Right cardiac atrium (tissue), 5 donors: ENCODE results near the gene PARP8. TPM values are rescaled to one million over a fixed set of nuclear protein-coding genes. Genes with fewer than 3 reads are reported as not detected.

Experiments
- ATAC-seq, 2 donors: fragments of 200-7000 bp; cut with Tn5 transposase; one replicate each; pipeline versions ENCODE4 v1.8.0 to v1.9.1; 2020; ENCODE audit warnings: moderate library complexity in 2 of 2, mild to moderate bottlenecking in 1 of 2
- DNase-seq, 3 donors: peaks; one replicate each; pipeline ENCODE4 v3.0.0-alpha.2; 2020
- H3K27ac ChIP-seq: one replicate; pipeline ENCODE4 v1.5.1; 2013; ENCODE audit warnings: mild to moderate bottlenecking, low read length, control low read depth, moderate library complexity
- H3K27me3 ChIP-seq: one replicate; pipeline ENCODE4 v1.6.1; 2013; ENCODE audit not compliant: control insufficient read depth, insufficient read depth
- H3K4me1 ChIP-seq: one replicate; pipeline ENCODE4 v1.6.1; 2013; ENCODE audit warnings: low read length; ENCODE audit not compliant: control insufficient read depth, insufficient read depth
- H3K4me3 ChIP-seq: one replicate; pipeline ENCODE4 v1.5.1; 2013; ENCODE audit warnings: low read length, control low read depth
- H3K9me3 ChIP-seq: one replicate; pipeline ENCODE4 v1.6.1; 2013; ENCODE audit warnings: low read length; ENCODE audit not compliant: control insufficient read depth
- WGBS: extraction: QIAGEN DNeasy Blood & Tissue Kit; methylation state at CpG from one replicate; pipeline ENCODE4 v1.1.7; 2013; 5-methylcytosine and 5-hydroxymethylcytosine counted together
- intact Hi-C, 4 donors: fragments of 100-400 bp; cut with DNase I; formaldehyde crosslinking; loops; one replicate each; pipeline versions ENCODE4 v1.11.0 to v1.14.0; 2022 to 2023
- polyA plus RNA-seq: library from polyadenylated mRNA; stranded (reverse); fragments of 200-250 nt; gene quantifications from one replicate; pipeline ENCODE4 v1.2.3, GENCODE V29; 2013
- total RNA-seq, 4 donors: library from RNA; stranded (reverse); fragmentation: NEBNext Ultra II Directional; extraction: Animal tissue kit (Norgen Biotek cat#: 25700); gene quantifications; one replicate each; pipeline ENCODE4 v1.2.1, GENCODE V29; 2021
- donor health status: healthy with polysubstance abuse.
- donor health status: DM: no; HTN: yes; CAD: no.
- donor health status: DM: no; HTN: no; CAD: no.
- donor health status: DM: no; HTN: yes; CAD: no; lungs with severe emphysema.
- donor health status: DM: yes; HTN: yes; CAD: no.

The PARP8 gene
- total and polyA plus RNA-seq, 5 donors, result 2.4 to 11.6 (median 10.7) TPM

DNA sequence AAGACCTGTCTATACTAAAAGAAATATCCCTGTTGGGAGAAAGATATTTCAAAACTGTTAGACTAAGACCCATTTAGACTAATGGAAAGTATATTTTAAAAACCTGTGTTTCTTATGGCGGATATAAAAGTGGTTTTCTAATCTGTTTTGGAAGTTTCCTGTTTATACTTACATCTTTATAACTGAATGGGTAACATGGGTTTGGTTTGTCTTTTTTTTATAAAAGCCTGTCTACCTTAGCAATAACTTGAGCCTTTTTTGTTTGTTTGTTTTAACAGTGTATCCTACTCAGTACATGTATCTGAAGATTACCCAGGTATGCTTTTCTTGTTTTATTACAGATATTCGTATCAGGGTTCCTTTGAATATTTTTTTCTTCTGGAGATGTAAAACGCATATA lies 83.4 kb downstream of the PARP8 start:
- intact Hi-C loops, result no loop called here
- H3K27me3 ChIP-seq, result no peaks in the 10 kb centered on the region
- ATAC-seq (no peak), DNase-seq (no peak)
- 87% methylated on average over 3 of the region's 3 CpGs for WGBS
- no peaks in the 10 kb centered on the region for H3K9me3 ChIP-seq
- H3K27ac ChIP-seq, result no peak overlapping the region
- no peak overlapping the region for H3K4me3 ChIP-seq
- no peaks in the 10 kb centered on the region for H3K4me1 ChIP-seq

DNA sequence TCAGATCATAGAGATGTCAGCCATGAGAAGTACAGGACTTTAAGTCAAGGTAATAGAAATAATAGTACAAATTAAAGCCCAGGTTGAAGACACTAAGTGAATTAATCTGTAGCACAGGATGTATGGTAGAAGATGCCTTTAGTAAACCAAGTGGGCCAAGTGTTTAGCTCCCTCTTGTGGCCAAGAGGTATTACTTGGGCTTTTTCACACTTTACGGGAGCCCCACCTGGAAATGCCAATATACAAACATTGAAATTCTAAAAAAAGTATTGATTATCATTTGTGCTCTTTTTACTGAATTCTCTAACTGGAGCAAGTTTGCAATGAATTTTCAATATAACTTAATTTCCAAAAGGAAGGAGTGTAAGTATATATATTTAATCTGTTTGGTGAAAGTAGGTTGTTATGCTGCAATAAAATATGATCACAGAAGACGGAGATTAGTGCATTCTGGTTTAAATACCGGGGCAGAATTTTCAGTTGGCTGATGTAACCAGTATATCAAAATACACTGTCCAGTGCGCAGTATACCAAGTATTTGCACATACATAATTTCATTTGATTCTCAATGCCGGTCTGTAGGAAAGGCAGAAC lies 84.7 kb downstream of the PARP8 start:
- ATAC-seq (peak in 1 of 2 donors; percentile 69), DNase-seq (no peak)
- WGBS, result 74% methylated on average over 5 of the region's 5 CpGs

DNA sequence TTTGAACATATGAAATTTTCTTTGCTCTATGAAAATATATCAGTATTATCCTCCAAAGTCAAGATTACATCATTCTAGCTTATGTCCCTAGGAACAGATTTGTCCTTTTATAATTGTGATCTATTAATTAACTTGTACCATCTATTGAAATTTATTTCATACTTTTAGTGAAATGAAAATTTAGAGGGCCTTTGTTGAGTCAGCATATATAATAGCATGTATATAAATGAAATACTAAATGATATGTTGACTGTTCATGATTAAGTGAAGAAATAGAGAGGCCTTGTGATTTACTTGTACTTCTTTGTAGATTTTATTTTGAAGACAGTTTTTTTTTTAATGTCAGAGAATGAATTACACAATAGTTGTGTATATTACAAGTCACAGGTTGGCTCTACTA lies 86.4 kb downstream of the PARP8 start:
- intact Hi-C loops, result no loop called here
- Histone ChIP-seq H3K4me3 (no peak overlapping the region), H3K27me3 (no peaks in the 10 kb centered on the region), H3K4me1 (no peaks in the 10 kb centered on the region), H3K9me3 (no peaks in the 10 kb centered on the region), H3K27ac (no peak overlapping the region)
- DNase-seq (no peak), ATAC-seq (no peak)

More for the DNA sequence above, 84.7 kb downstream of the PARP8 start:
- no peaks in the 10 kb centered on the region for H3K4me1 ChIP-seq
- intact Hi-C loops, result no loop called here
- no peaks in the 10 kb centered on the region for H3K27me3 ChIP-seq
- no peaks in the 10 kb centered on the region for H3K9me3 ChIP-seq
- no peak overlapping the region for H3K4me3 ChIP-seq
- H3K27ac ChIP-seq, result no peak overlapping the region

DNA sequence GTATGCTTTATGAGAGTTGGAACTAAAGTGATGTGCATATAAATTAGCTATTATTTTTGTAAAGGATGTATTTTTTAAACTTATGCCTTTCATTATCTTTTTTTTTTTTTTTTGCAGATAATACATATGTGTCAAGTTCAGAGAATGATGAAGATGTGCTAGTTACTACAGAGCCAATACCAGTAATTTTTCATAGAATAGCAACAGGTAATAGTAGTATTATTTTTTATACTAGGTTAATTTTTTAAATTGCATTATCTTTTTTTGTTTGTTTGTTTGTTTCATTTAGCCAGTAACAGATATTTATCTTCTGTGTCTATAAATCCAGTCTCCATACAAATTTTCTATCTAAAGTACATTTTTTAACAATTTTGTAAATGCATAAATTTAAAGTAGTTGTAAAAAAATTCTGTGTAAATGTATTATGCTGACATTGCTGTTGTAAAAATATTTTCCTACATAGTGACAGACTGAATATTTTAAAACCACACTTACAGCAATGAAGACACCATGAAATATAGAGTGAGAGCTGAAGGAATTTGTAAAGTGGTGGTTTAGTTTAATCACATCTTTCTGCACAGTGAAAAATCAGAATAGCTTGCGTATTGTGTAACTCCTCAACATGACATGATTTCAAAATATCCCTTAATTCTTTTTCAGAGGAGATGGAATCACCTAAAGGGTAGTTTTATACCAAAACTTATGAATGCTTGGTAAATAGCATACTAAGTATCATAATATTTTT lies 93.3 kb downstream of the PARP8 start:
- Histone ChIP-seq H3K9me3 (no peaks in the 10 kb centered on the region), H3K4me1 (no peaks in the 10 kb centered on the region), H3K27me3 (no peaks in the 10 kb centered on the region), H3K4me3 (no peak overlapping the region), H3K27ac (no peak overlapping the region)
- no peak for DNase-seq
- ATAC-seq, result no peak
- WGBS, result 94% methylated on average over 1 of the region's 1 CpG
- intact Hi-C loops, result no loop called here

DNA sequence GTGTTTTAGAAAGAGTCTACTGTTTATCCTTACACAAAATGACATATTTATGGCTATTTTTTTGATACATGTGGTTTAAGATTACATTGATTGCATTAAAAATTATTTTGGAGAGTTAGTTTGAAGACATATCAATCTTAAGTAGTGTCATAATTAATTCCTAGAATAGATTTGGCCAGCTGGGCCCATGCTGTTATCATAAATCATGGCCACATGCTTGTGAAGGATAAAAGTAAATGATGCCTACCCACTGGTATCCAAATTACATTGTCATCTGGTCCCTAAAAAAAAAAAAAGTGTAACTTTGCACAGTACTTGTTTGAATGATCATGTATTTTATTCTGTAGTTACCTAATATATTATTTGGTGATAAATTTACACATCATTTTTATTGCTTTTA lies 96.9 kb downstream of the PARP8 start:
- ATAC-seq (no peak), DNase-seq (no peak)
- Histone ChIP-seq H3K4me1 (no peaks in the 10 kb centered on the region), H3K27ac (no peak overlapping the region), H3K27me3 (no peaks in the 10 kb centered on the region), H3K4me3 (no peak overlapping the region), H3K9me3 (no peaks in the 10 kb centered on the region)
- intact Hi-C loops, result no loop called here

DNA sequence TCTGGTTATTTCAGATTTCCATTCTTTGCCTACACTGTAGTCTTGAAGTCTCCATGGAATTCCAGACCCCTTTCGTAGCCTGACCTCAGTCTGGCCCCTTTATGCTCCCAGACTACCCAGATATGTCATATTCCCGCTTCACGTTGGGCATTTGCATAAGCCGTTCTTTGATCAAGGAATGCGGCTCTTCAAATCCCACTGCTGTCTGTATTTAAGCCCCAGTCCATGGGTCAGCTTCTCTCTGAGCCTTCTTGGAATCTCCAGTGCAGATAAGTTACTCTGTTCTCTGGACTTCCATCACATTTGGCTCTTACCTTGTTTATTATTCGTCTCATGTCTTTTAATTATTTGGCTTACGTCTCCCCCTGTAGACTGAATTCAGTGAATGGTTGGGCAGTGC lies 97.4 kb downstream of the PARP8 start:
- no peak for ATAC-seq
- intact Hi-C loops, result no loop called here
- DNase-seq, result no peak
- H3K27ac ChIP-seq, result no peak overlapping the region
- no peak overlapping the region for H3K4me3 ChIP-seq
- H3K9me3 ChIP-seq, result no peaks in the 10 kb centered on the region
- H3K27me3 ChIP-seq, result no peaks in the 10 kb centered on the region
- no peaks in the 10 kb centered on the region for H3K4me1 ChIP-seq
- 82% methylated on average over 7 of the region's 7 CpGs for whole genome bisulfite sequencing

DNA sequence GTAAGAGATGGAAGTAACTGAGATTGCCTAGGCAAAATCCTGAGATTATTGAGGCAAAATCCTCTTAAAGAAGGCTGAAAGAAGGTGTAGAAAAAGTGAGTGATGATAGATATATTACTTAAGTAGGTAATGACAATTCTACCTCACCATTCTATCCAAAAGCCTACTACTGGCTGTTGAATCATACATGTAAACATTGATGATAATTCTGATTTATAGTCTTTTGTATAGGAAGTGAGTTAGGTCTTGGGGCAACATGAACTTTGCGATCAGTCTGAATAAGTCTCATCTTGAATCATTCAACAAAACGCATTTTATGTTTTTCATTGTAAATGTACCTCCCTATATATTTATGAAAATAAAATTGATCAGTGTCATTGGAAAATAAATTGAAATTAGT lies 99.6 kb downstream of the PARP8 start:
- DNase-seq (no peak), ATAC-seq (no peak)
- H3K9me3 ChIP-seq, result no peaks in the 10 kb centered on the region
- intact Hi-C loops, result no loop called here
- no peaks in the 10 kb centered on the region for H3K4me1 ChIP-seq
- no peaks in the 10 kb centered on the region for H3K27me3 ChIP-seq
- H3K4me3 ChIP-seq, result no peak overlapping the region
- H3K27ac ChIP-seq, result no peak overlapping the region
- 96% methylated on average over 2 of the region's 2 CpGs for WGBS

DNA sequence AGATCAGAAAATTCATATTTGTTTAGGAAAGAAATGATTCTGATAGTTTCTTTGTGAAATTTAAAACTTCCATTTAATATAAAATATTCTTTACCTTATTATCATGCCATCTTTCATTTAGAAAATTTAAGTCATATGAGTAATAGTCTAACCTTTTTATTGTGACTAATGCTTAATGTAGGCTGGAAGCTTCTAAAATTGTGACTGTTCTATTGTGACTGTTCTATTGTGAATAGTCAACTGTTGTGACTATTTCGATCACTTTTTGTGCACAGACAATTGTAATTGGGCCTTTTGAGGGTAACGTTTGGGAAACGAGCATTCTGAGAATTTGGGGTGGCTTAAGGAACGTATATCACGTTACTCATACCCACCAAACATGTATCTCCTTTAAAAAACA lies 100.0 kb downstream of the PARP8 start:
- no peaks in the 10 kb centered on the region for H3K27me3 ChIP-seq
- H3K4me3 ChIP-seq, result no peak overlapping the region
- H3K4me1 ChIP-seq, result no peaks in the 10 kb centered on the region
- ATAC-seq, result no peak
- 90% methylated on average over 5 of the region's 5 CpGs for WGBS
- H3K27ac ChIP-seq, result no peak overlapping the region
- intact Hi-C loops, result no loop called here
- no peak for DNase-seq
- no peaks in the 10 kb centered on the region for H3K9me3 ChIP-seq

DNA sequence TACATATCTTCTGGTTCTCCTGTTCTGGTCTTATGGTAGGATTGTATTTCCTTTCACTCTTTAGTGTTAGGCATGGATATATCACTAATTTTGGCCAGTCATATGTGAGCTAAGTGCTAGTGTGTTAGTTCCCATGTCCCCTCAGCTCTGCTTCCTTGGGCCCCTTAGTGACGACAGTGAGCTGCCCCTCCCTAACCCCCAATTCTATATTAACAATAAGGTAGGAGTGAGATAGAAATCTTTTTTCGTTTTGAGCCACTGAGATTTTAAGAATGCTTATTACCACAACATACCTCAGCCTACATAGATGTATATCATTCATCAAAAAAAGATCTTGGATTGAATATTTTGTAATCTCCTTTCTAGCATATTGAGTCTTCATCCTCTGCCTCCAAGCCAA lies 100.5 kb downstream of the PARP8 start:
- ATAC-seq (no peak), DNase-seq (no peak)
- intact Hi-C loops, result no loop called here
- no peaks in the 10 kb centered on the region for H3K27me3 ChIP-seq
- H3K9me3 ChIP-seq, result no peaks in the 10 kb centered on the region
- no peak overlapping the region for H3K27ac ChIP-seq
- no peak overlapping the region for H3K4me3 ChIP-seq
- 68% methylated on average over 2 of the region's 2 CpGs for WGBS
- no peaks in the 10 kb centered on the region for H3K4me1 ChIP-seq

DNA sequence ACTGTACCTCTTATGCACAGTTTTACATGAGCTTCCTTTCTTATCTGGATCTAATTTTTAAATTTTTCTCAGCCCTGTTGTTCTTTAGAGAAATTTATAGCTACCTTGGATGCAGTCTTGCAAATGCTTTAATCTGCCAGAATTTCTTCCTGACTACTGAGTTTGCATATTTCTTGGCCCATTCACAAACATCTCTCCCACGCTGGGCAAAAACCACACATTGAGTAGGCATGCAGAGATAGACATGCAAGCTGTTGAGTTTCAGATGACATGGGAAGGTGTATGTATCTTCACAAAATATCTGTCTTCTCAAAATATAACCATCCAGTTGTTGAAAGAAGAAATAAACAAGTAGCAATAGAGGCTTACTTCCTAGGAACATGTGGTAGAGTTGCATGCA lies 101.2 kb downstream of the PARP8 start:
- H3K4me3 ChIP-seq, result no peak overlapping the region
- H3K4me1 ChIP-seq, result no peaks in the 10 kb centered on the region
- no peak overlapping the region for H3K27ac ChIP-seq
- intact Hi-C loops, result no loop called here
- 66% methylated on average over 1 of the region's 1 CpG for WGBS
- ATAC-seq, result no peak
- DNase-seq, result no peak
- no peaks in the 10 kb centered on the region for H3K27me3 ChIP-seq
- H3K9me3 ChIP-seq, result no peaks in the 10 kb centered on the region

DNA sequence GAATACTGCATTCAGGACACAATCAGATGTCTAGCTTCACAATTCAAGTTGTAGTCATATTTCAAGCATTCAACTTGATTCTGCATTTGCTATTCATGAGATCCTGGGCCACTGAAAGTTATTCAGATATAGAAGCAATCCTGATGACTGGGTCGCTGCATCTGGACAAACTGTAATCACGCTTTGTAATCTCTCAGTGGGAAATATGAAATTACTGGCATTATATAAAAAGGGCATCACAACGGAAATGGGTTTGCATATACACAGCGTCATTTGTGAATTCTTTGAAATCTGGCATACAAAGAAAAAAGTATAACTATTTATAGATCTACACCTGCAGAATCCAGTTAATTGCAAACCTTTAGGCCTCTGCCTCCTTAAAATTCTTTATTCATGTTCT lies 102.2 kb downstream of the PARP8 start:
- no peaks in the 10 kb centered on the region for H3K27me3 ChIP-seq
- H3K4me3 ChIP-seq, result no peak overlapping the region
- ATAC-seq, result no peak
- no peaks in the 10 kb centered on the region for H3K4me1 ChIP-seq
- H3K27ac ChIP-seq, result no peak overlapping the region
- WGBS, result 79% methylated on average over 4 of the region's 4 CpGs
- intact Hi-C loops, result no loop called here
- no peaks in the 10 kb centered on the region for H3K9me3 ChIP-seq
- no peak for DNase-seq

DNA sequence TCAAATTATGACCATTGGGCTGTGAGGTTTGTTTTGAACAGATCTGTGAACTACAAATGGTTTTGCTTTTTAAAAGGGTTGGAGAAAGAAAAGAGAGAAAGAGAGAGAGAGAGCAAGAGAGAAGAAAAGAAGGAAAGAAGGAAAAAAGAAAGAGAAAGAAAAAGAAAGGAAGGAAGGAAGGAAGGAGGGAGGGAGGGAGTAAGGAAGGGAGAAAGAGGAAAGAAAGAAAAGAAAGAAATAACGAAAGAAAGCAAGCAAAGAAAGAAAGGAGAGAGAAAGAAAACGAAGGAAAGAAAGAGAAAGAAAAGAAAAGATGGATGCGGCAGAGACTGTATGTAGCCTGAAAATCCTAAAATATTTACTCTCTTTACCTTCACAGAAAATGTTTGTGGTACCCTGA lies 104.0 kb downstream of the PARP8 start:
- intact Hi-C loops, result no loop called here
- ATAC-seq, result no peak
- H3K27me3 ChIP-seq, result no peaks in the 10 kb centered on the region
- no peak overlapping the region for H3K27ac ChIP-seq
- no peaks in the 10 kb centered on the region for H3K9me3 ChIP-seq
- DNase-seq, result no peak
- H3K4me3 ChIP-seq, result no peak overlapping the region
- WGBS, result 91% methylated on average over 3 of the region's 3 CpGs
- H3K4me1 ChIP-seq, result no peaks in the 10 kb centered on the region
